HepG2 (cell line): ENCODE data around the gene OR2AP1. TPM values are rescaled to one million over a fixed set of nuclear protein-coding genes. Genes with fewer than 3 reads are reported as not detected.

Experiments used
- ATAC-seq: fragments of 200-7000 bp; cut with Tn5 transposase; 3 replicates; pipeline ENCODE4 v1.9.1; 2020; ENCODE audit warnings: mild to moderate bottlenecking, moderate library complexity
- BruUV-seq: library from RNA; stranded (reverse); fragments of 400-500 nt; replicated peaks from 2 replicates; lab custom pipeline; 2021; lab: Mats Ljungman, UMichigan
- CTCF ChIA-PET: fragments of 300-600 bp; formaldehyde crosslinking; extraction: SDS; loops from one replicate; lab custom pipeline; 2021; ENCODE audit warnings: low total read pairs, inconsistent platforms, low intra/inter-chr PET ratio; lab: Yijun Ruan, JAX
- POLR2A ChIA-PET: fragments of 350-600 bp; sonication (Branson Sonifier 250); formaldehyde crosslinking; loops from one replicate; lab custom pipeline; 2020; ENCODE audit warnings: antibody characterized with exemption, inconsistent platforms; lab: Yijun Ruan, JAX
- DNase-seq: peaks from one replicate; pipeline ENCODE4 v3.0.0-alpha.2; 2015; ENCODE audit warnings: low spot score
- FAIRE-seq: peaks from 3 replicates; lab custom pipeline; 2011; peaks lifted over from hg19 to GRCh38; lab: Jason Lieb, UNC
- H2AFZ ChIP-seq: one replicate; pipeline ENCODE4 v1.6.1; 2011; ENCODE audit warnings: low read length, inconsistent platforms
- H3K27ac ChIP-seq: fragments of 300-600 bp; 3 replicates; pipeline ENCODE4 v1.8.0; 2011; ENCODE audit warnings: mixed run types, mild to moderate bottlenecking, mixed read lengths, low read length, inconsistent platforms; ENCODE audit not compliant: insufficient read depth; ENCODE audit errors: extremely low read length
- H3K27me3 ChIP-seq, 2 experiments: fragments of 200-600 bp in 1 of 2; 2 replicates in 1 of 2; 3 replicates in 1 of 2; pipeline versions ENCODE4 v1.6.0 to v1.8.0; 2011; ENCODE audit warnings: low read length in 2 of 2, mild to moderate bottlenecking in 2 of 2, moderate library complexity in 2 of 2, inconsistent platforms in 1 of 2; ENCODE audit not compliant: insufficient read depth in 2 of 2, control insufficient read depth in 1 of 2
- H3K36me3 ChIP-seq, 2 experiments: fragments of 200-600 bp in 1 of 2; replicated peaks in 1 of 2; 2 replicates in 1 of 2; 3 replicates in 1 of 2; pipeline versions ENCODE4 v1.5.1 to v1.8.0; 2011; ENCODE audit warnings: low read length in 2 of 2, inconsistent platforms in 1 of 2; ENCODE audit not compliant: insufficient read depth in 2 of 2, control insufficient read depth in 1 of 2
- H3K4me1 ChIP-seq: 2 replicates; pipeline ENCODE4 v1.5.1; 2012; ENCODE audit warnings: low read length, inconsistent platforms; ENCODE audit not compliant: insufficient read depth
- H3K4me2 ChIP-seq: 2 replicates; pipeline ENCODE4 v1.6.0; 2011; ENCODE audit warnings: low read depth, low read length, inconsistent platforms
- H3K4me3 ChIP-seq, 3 experiments: fragments of 200-600 bp in 1 of 3; sonication (generic), shearing (Covaris generic) in 1 of 3; replicated peaks in 1 of 3; 2 replicates each; pipeline ENCODE4 v1.5.1; 2011 to 2016; ENCODE audit warnings: low read length in 3 of 3, inconsistent platforms in 2 of 3, low read depth in 2 of 3, mild to moderate bottlenecking in 2 of 3, control low read depth in 1 of 3, mixed read lengths in 1 of 3; ENCODE audit not compliant: insufficient read depth in 1 of 3
- H3K79me2 ChIP-seq: one replicate; pipeline ENCODE4 v1.6.1; 2011; ENCODE audit warnings: low read length, inconsistent platforms; ENCODE audit not compliant: insufficient read depth
- H3K9ac ChIP-seq: 2 replicates; pipeline ENCODE4 v1.6.0; 2011; ENCODE audit warnings: mild to moderate bottlenecking, low read depth, low read length, inconsistent platforms; ENCODE audit not compliant: insufficient read depth
- H3K9me3 ChIP-seq: 2 replicates; pipeline ENCODE4 v1.5.1; 2012; ENCODE audit warnings: mild to moderate bottlenecking, low read length
- H4K20me1 ChIP-seq: 2 replicates; pipeline ENCODE4 v1.6.0; 2011; ENCODE audit warnings: inconsistent platforms, mild to moderate bottlenecking, low read length, moderate library complexity; ENCODE audit not compliant: insufficient read depth
- CCAR2 ChIP-seq: fragments of 200-400 bp; formaldehyde crosslinking; optimal IDR thresholded peaks from 2 replicates; pipeline ENCODE3; 2018; ENCODE audit warnings: low read depth, mild to moderate bottlenecking, low read length, moderate library complexity
- HBP1 ChIP-seq: IDR thresholded peaks from 2 replicates; pipeline ENCODE4 v1.6.1; 2016; ENCODE audit warnings: low read depth, control low read depth
- HDAC2 ChIP-seq: sonication (generic); formaldehyde crosslinking; IDR thresholded peaks from 2 replicates; pipeline ENCODE4 v1.4.0; 2020; ENCODE audit warnings: missing genetic modification reagents
- IRF2 ChIP-seq: IDR thresholded peaks from 2 replicates; pipeline ENCODE4 v1.6.1; 2018; ENCODE audit warnings: missing genetic modification reagents, missing compliant biosample characterization
- KAT7 ChIP-seq: IDR thresholded peaks from 2 replicates; pipeline ENCODE4 v1.6.1; 2018; ENCODE audit warnings: borderline replicate concordance, missing compliant biosample characterization
- KLF6 ChIP-seq: IDR thresholded peaks from 2 replicates; pipeline ENCODE4 v1.8.0; 2016; ENCODE audit warnings: missing biosample characterization, missing genetic modification reagents
- NFIC ChIP-seq: IDR thresholded peaks from 2 replicates; pipeline ENCODE4 v1.6.1; 2012; ENCODE audit warnings: mild to moderate bottlenecking, low read length, inconsistent platforms
- NFKBIZ ChIP-seq: IDR thresholded peaks from 2 replicates; pipeline ENCODE4 v1.6.1; 2018; ENCODE audit warnings: missing genetic modification reagents, missing compliant biosample characterization
- PLSCR1 ChIP-seq: sonication (generic); formaldehyde crosslinking; IDR thresholded peaks from 2 replicates; pipeline ENCODE4 v1.5.0; 2020; ENCODE audit warnings: missing genetic modification reagents, mild to moderate bottlenecking, borderline replicate concordance
- POGZ ChIP-seq: sonication (generic); formaldehyde crosslinking; IDR thresholded peaks from 2 replicates; pipeline ENCODE4 v1.4.0; 2020; ENCODE audit warnings: mild to moderate bottlenecking, missing genetic modification reagents
- POLR2AphosphoS5 ChIP-seq: IDR thresholded peaks from 2 replicates; pipeline ENCODE4 v1.6.1; 2012; ENCODE audit warnings: low read depth, low read length
- RARG ChIP-seq: sonication (generic); formaldehyde crosslinking; IDR thresholded peaks from 2 replicates; pipeline ENCODE4 v1.4.0; 2020; ENCODE audit warnings: low read depth, mild to moderate bottlenecking, missing genetic modification reagents
- SAFB2 ChIP-seq: sonication (generic); formaldehyde crosslinking; IDR thresholded peaks from 2 replicates; pipeline ENCODE4 v1.5.1; 2020; ENCODE audit warnings: missing genetic modification reagents, low read depth, mild to moderate bottlenecking, borderline replicate concordance
- SRY ChIP-seq: sonication (generic); formaldehyde crosslinking; IDR thresholded peaks from 2 replicates; pipeline ENCODE4 v1.8.0; 2022; ENCODE audit warnings: mild to moderate bottlenecking, missing genetic modification reagents
- ZBTB20 ChIP-seq: sonication (generic); formaldehyde crosslinking; IDR thresholded peaks from 2 replicates; pipeline ENCODE4 v1.8.1; 2023; ENCODE audit warnings: missing genetic modification reagents, low read depth, mild to moderate bottlenecking, borderline replicate concordance
- ZBTB39 ChIP-seq: sonication (generic); formaldehyde crosslinking; IDR thresholded peaks from 2 replicates; pipeline ENCODE4 v1.5.0; 2020; ENCODE audit warnings: missing genetic modification reagents
- ZNF326 ChIP-seq: sonication (generic); formaldehyde crosslinking; IDR thresholded peaks from 2 replicates; pipeline ENCODE4 v1.4.0; 2020; ENCODE audit warnings: missing genetic modification reagents, borderline replicate concordance
- ZNF598 ChIP-seq: sonication (generic); formaldehyde crosslinking; IDR thresholded peaks from 2 replicates; pipeline ENCODE4 v1.5.1; 2020; ENCODE audit warnings: mild to moderate bottlenecking, missing genetic modification reagents, borderline replicate concordance
- ZNF724P ChIP-seq: sonication (generic); formaldehyde crosslinking; IDR thresholded peaks from 2 replicates; pipeline ENCODE4 v1.8.0; 2022; ENCODE audit warnings: missing genetic modification reagents, borderline replicate concordance
- ZNF782 ChIP-seq: sonication (generic); formaldehyde crosslinking; IDR thresholded peaks from 2 replicates; pipeline ENCODE4 v1.4.0; 2020; ENCODE audit warnings: missing genetic modification reagents, mild to moderate bottlenecking, borderline replicate concordance
- in situ Hi-C: cut with HindIII; loops from 2 replicates; pipeline ENCODE4 v1.10.0; 2017; ENCODE audit warnings: low pct_unique_long_range_greater_than_20kb; ENCODE audit not compliant: extremely low pct_ligation_motif_present
- intact Hi-C: fragments of 100-400 bp; cut with micrococcal nuclease; formaldehyde crosslinking; loops from one replicate; pipeline ENCODE4 v1.10.0; 2022; ENCODE audit not compliant: unreplicated experiment
- polyA plus RNA-seq, 8 experiments: library from polyadenylated mRNA; depleted of rRNA in 3 of 8; stranded (reverse) in 7 of 8; unstranded in 1 of 8; fragments of >200 nt; fragmentation: Illumina TruSeq in 4 of 8; extraction: Trizol in 4 of 8; gene quantifications; 2 replicates each; pipeline versions ENCODE4 v1.2.1 to v1.2.3, GENCODE V29; 2011 to 2016; ENCODE audit warnings: low read depth in 4 of 8, missing spikeins in 1 of 8, mixed read lengths in 1 of 8; ENCODE audit not compliant: insufficient read depth in 1 of 8
- total RNA-seq, 5 experiments: library from RNA; depleted of rRNA; stranded (reverse); fragments of >200 nt; fragmentation: Illumina TruSeq; extraction: Trizol; gene quantifications; 2 replicates each; pipeline ENCODE4 v1.2.3, GENCODE V29; 2016; ENCODE audit warnings: low read depth in 1 of 5

Gene OR2AP1
- total and polyA plus RNA-seq, 2 of the 13 experiments (the other 11 are each of a cell fraction or from before 2014, with no cell fraction given) = not detected

GRCh38 chr12:55548756-55549155 is 23.5 kb upstream of the OR2AP1 start:
- POLR2A ChIA-PET = no interaction called here
- FAIRE-seq = no peak
- intact Hi-C loops = no loop called here

More at GRCh38 chr12:55548756-55549155, 23.5 kb upstream of the OR2AP1 start:
- H3K9me3 ChIP-seq = no peaks in the 10 kb centered on the region
- ATAC-seq = no peak
- H3K27ac ChIP-seq = no peak overlapping the region
- CTCF ChIA-PET = no interaction called here
- H3K9ac ChIP-seq = no peak overlapping the region
- no peak overlapping the region for H3K4me3 ChIP-seq
- H3K4me1 ChIP-seq = no peaks in the 10 kb centered on the region
- TF ChIP-seq CCAR2 (no peak), ZNF598 (no peak), HDAC2 (no peak), ZNF326 (CRISPR knock-in tag) (no peak), IRF2 (CRISPR knock-in tag) (no peak), KLF6 (no peak), SAFB2 (CRISPR knock-in tag) (no peak), POGZ (no peak), PLSCR1 (CRISPR knock-in tag) (no peak), RARG (CRISPR knock-in tag) (no peak), HBP1 (CRISPR knock-in tag) (no peak), NFIC (no peak), ZBTB39 (CRISPR knock-in tag) (no peak), POLR2AphosphoS5 (no peak), KAT7 (CRISPR knock-in tag) (no peak), SRY (CRISPR knock-in tag) (no peak), ZNF782 (no peak), NFKBIZ (CRISPR knock-in tag) (no peak), ZBTB20 (CRISPR knock-in tag) (no peak), ZNF724P (CRISPR knock-in tag) (no peak)
- no peak for DNase-seq
- H3K79me2 ChIP-seq = no peaks in the 10 kb centered on the region
- in situ Hi-C loops = no loop called here
- BruUV-seq = no TSS peak
- H3K27me3 ChIP-seq = no peaks in the 10 kb centered on the region
- H3K4me2 ChIP-seq = no peak overlapping the region
- H4K20me1 ChIP-seq = no peaks in the 10 kb centered on the region
- no peak overlapping the region for H2AFZ ChIP-seq
- no peaks in the 10 kb centered on the region for H3K36me3 ChIP-seq
